NB4 (cell line): ENCODE data around the gene RAD52.

ENCODE experiments used
- MYC ChIP-seq: IDR thresholded peaks from 2 replicates; pipeline ENCODE4 v1.6.1; 2011; ENCODE audit warnings: low read depth, low read length
- POLR2A ChIP-seq: IDR thresholded peaks from 2 replicates; pipeline ENCODE4 v1.6.1; 2011; ENCODE audit warnings: mild to moderate bottlenecking; ENCODE audit not compliant: insufficient read length; ENCODE audit errors: extremely low read depth
- TF ChIP-seq, protein P1 (sequence below): IDR thresholded peaks from one replicate; pipeline ENCODE4 v1.5.1; 2012; ENCODE audit warnings: low read depth, low read length
- TF ChIP-seq, protein P2 (sequence below): IDR thresholded peaks from 2 replicates; pipeline ENCODE4 v1.6.1; 2011; ENCODE audit warnings: low read depth, low read length

DNA sequence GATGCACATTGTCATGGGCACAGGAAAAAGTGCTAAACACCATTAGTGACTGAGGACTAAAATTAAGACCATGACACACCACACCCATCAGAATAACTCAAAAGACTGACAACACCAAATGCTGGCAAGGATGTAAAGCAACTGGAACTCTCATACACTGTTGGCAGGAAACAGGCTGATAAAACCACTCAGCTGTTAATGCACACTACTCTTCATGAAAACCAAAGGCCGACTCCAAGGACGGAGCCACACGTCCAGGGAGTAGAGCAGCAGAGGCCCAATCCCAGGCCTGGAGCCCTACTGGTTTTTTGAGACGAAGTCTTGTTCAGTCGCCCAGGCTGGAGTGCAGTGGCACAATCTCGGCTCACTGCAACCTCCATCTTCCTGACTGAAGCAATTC is 6.4 kb downstream of the RAD52 start:
- TF ChIP-seq, protein P1, sequence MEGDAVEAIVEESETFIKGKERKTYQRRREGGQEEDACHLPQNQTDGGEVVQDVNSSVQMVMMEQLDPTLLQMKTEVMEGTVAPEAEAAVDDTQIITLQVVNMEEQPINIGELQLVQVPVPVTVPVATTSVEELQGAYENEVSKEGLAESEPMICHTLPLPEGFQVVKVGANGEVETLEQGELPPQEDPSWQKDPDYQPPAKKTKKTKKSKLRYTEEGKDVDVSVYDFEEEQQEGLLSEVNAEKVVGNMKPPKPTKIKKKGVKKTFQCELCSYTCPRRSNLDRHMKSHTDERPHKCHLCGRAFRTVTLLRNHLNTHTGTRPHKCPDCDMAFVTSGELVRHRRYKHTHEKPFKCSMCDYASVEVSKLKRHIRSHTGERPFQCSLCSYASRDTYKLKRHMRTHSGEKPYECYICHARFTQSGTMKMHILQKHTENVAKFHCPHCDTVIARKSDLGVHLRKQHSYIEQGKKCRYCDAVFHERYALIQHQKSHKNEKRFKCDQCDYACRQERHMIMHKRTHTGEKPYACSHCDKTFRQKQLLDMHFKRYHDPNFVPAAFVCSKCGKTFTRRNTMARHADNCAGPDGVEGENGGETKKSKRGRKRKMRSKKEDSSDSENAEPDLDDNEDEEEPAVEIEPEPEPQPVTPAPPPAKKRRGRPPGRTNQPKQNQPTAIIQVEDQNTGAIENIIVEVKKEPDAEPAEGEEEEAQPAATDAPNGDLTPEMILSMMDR: no peak
- TF ChIP-seq POLR2A (no peak), MYC (no peak)
- TF ChIP-seq, protein P2, sequence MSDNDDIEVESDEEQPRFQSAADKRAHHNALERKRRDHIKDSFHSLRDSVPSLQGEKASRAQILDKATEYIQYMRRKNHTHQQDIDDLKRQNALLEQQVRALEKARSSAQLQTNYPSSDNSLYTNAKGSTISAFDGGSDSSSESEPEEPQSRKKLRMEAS: no peak
